ENCODE results near the gene FOXP2. TPM values are rescaled to one million over a fixed set of nuclear protein-coding genes. Genes with fewer than 3 reads are reported as not detected.

Gene FOXP2
- total RNA-seq, 2 experiments from 2014 or later: not detected

DNA sequence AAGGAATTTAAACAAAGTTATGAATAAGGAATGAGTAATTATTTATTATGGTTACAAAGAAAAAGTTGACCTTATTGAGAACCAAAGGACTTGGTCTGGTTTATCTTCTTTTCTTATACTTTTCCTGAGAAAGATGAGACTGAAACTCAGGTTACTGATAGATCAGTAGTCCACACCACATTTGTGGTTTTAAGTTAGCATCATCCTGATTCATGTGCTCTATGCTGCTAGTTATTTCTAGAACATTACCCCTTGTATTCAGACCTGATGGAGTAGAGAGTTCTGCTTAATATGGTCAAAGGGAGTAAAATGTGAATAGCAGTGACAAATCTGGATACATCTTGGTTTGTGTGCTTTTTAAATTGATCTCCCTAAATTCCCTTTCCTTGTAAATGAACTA lies 63.8 kb downstream of the FOXP2 start:
- DNase-seq (ENCODE audit: low spot score): no peak
- TF ChIP-seq, protein P1, sequence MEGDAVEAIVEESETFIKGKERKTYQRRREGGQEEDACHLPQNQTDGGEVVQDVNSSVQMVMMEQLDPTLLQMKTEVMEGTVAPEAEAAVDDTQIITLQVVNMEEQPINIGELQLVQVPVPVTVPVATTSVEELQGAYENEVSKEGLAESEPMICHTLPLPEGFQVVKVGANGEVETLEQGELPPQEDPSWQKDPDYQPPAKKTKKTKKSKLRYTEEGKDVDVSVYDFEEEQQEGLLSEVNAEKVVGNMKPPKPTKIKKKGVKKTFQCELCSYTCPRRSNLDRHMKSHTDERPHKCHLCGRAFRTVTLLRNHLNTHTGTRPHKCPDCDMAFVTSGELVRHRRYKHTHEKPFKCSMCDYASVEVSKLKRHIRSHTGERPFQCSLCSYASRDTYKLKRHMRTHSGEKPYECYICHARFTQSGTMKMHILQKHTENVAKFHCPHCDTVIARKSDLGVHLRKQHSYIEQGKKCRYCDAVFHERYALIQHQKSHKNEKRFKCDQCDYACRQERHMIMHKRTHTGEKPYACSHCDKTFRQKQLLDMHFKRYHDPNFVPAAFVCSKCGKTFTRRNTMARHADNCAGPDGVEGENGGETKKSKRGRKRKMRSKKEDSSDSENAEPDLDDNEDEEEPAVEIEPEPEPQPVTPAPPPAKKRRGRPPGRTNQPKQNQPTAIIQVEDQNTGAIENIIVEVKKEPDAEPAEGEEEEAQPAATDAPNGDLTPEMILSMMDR (conservative IDR thresholded peaks at IDR 0.05; ENCODE audit: low read length): no peak
- no peak for TF ChIP-seq EZH2phosphoT487 (IDR thresholded peaks at IDR 0.05; ENCODE audit: borderline replicate concordance, low read depth, low read length)
- no peak overlapping the region for H3K4me2 ChIP-seq (ENCODE audit: low read length)
- BruUV-seq (replicated peaks): no TSS peak
- no peaks in the 10 kb centered on the region for H3K79me2 ChIP-seq (ENCODE audit: insufficient read depth, low read depth, low read length)
- H3K9me3 ChIP-seq (ENCODE audit: low read length): no peaks in the 10 kb centered on the region
- no peaks in the 10 kb centered on the region for H3K9me2 ChIP-seq (ENCODE audit: insufficient read depth, low read length)
- CTCF ChIA-PET (ENCODE audit: unreplicated experiment): no interaction called here
- no peak overlapping the region for H3K27ac ChIP-seq (ENCODE audit: low read depth, low read length, poor library complexity, severe bottlenecking)
- no peak overlapping the region for H2AFZ ChIP-seq (ENCODE audit: low read length)
- H4K20me1 ChIP-seq (ENCODE audit: insufficient read depth, low read length): no peaks in the 10 kb centered on the region
- H3K4me1 ChIP-seq (ENCODE audit: insufficient read depth, low read length, poor library complexity, severe bottlenecking): no peaks in the 10 kb centered on the region
- no peak overlapping the region for H3K4me3 ChIP-seq (ENCODE audit: low read depth, low read length, poor library complexity, severe bottlenecking)
- H3K36me3 ChIP-seq (ENCODE audit: insufficient read depth, low read length): no peaks in the 10 kb centered on the region
- POLR2A ChIA-PET: no interaction called here
- intact Hi-C loops (cut with micrococcal nuclease; ENCODE audit: unreplicated experiment): no loop called here

DNA sequence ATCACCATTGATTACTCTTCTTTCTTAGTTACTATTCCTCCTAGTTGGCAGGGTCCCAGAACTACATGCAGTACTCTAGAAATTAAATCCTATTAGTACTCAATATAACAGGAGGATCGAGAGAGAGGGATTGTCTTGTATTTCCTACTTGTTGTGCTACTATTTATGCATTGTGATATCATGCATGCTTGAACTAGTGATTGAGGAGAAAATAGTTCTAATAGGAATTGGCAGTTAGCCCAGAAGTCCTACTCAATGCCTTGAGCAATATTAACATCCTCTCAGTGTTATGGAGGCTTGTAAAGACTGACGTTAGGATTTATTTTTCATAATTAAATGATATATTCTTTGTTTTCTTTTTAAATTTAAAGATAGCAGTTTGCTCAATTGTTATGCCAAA lies 67.4 kb downstream of the FOXP2 start:
- intact Hi-C loops (cut with micrococcal nuclease; ENCODE audit: unreplicated experiment): no loop called here
- Histone ChIP-seq H2AFZ (ENCODE audit: low read length) (no peak overlapping the region), H3K9me2 (ENCODE audit: insufficient read depth, low read length) (no peaks in the 10 kb centered on the region), H3K4me2 (ENCODE audit: low read length) (no peak overlapping the region), H3K36me3 (ENCODE audit: insufficient read depth, low read length) (no peaks in the 10 kb centered on the region), H3K27ac (ENCODE audit: low read depth, low read length, poor library complexity, severe bottlenecking) (no peak overlapping the region), H4K20me1 (ENCODE audit: insufficient read depth, low read length) (no peaks in the 10 kb centered on the region), H3K4me1 (ENCODE audit: insufficient read depth, low read length, poor library complexity, severe bottlenecking) (no peaks in the 10 kb centered on the region), H3K79me2 (ENCODE audit: insufficient read depth, low read depth, low read length) (no peaks in the 10 kb centered on the region), H3K4me3 (ENCODE audit: low read depth, low read length, poor library complexity, severe bottlenecking) (no peak overlapping the region), H3K9me3 (ENCODE audit: low read length) (no peaks in the 10 kb centered on the region)
- BruUV-seq (replicated peaks): no TSS peak
- CTCF ChIA-PET (ENCODE audit: unreplicated experiment): no interaction called here
- no peak for DNase-seq (ENCODE audit: low spot score)
- TF ChIP-seq, protein P1 (conservative IDR thresholded peaks at IDR 0.05; ENCODE audit: low read length): no peak
- no peak for TF ChIP-seq EZH2phosphoT487 (IDR thresholded peaks at IDR 0.05; ENCODE audit: borderline replicate concordance, low read depth, low read length)
- POLR2A ChIA-PET: no interaction called here

DNA sequence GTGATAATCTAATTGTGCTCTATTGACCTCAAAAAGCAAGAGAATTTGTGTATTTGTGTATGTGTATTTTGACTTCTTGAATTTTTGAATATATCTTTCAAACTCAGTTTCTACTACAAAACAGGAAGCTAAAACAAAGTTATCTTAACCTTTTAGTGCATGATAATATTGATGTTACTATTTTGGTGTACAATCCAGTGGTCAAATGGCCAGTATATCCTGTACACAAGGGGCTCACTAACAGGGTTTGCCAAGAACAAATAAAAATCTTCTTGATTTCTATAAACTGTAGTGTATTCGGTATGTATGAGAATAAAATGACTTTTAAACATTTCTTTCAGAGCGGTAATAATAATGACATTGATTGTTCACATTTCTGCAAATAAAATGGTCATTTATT lies 69.6 kb downstream of the FOXP2 start:
- no peaks in the 10 kb centered on the region for H3K9me3 ChIP-seq (ENCODE audit: low read length)
- H3K4me1 ChIP-seq (ENCODE audit: insufficient read depth, low read length, poor library complexity, severe bottlenecking): no peaks in the 10 kb centered on the region
- no TSS peak for BruUV-seq (replicated peaks)
- no peaks in the 10 kb centered on the region for H4K20me1 ChIP-seq (ENCODE audit: insufficient read depth, low read length)
- DNase-seq (ENCODE audit: low spot score): no peak
- ChIA-PET POLR2A (no interaction called here), CTCF (ENCODE audit: unreplicated experiment) (no interaction called here)
- H2AFZ ChIP-seq (ENCODE audit: low read length): no peak overlapping the region
- no peaks in the 10 kb centered on the region for H3K9me2 ChIP-seq (ENCODE audit: insufficient read depth, low read length)
- H3K36me3 ChIP-seq (ENCODE audit: insufficient read depth, low read length): no peaks in the 10 kb centered on the region
- H3K4me2 ChIP-seq (ENCODE audit: low read length): no peak overlapping the region
- intact Hi-C loops (cut with micrococcal nuclease; ENCODE audit: unreplicated experiment): no loop called here
- H3K27ac ChIP-seq (ENCODE audit: low read depth, low read length, poor library complexity, severe bottlenecking): no peak overlapping the region
- TF ChIP-seq, protein P1 (conservative IDR thresholded peaks at IDR 0.05; ENCODE audit: low read length): no peak
- no peak for TF ChIP-seq EZH2phosphoT487 (IDR thresholded peaks at IDR 0.05; ENCODE audit: borderline replicate concordance, low read depth, low read length)
- no peaks in the 10 kb centered on the region for H3K79me2 ChIP-seq (ENCODE audit: insufficient read depth, low read depth, low read length)
- no peak overlapping the region for H3K4me3 ChIP-seq (ENCODE audit: low read depth, low read length, poor library complexity, severe bottlenecking)

All from OCI-LY7 (cell line).